Heart right ventricle (tissue), 16 donors: ENCODE measurements around the gene TCF12. TPM values are rescaled to one million over a fixed set of nuclear protein-coding genes. Genes with fewer than 3 reads are reported as not detected.

Experiments used
- ATAC-seq, 8 donors: fragments of 200-7000 bp; cut with Tn5 transposase; one replicate each; pipeline ENCODE4 v1.9.1; 2020; ENCODE audit warnings: mild to moderate bottlenecking in 8 of 8, moderate library complexity in 8 of 8, moderate number of reproducible peaks in 1 of 8
- DNase-seq, 2 donors: peaks; one replicate each; pipeline ENCODE4 v3.0.0-alpha.2; 2020
- H3K27ac ChIP-seq, 10 donors: fragments of 200-600 bp; sonication (generic) in 2 of 10; one replicate each; pipeline versions ENCODE4 v1.5.0 to v1.8.0; 2020 to 2022; ENCODE audit warnings: mild to moderate bottlenecking in 3 of 10
- H3K27me3 ChIP-seq, 7 donors: fragments of 200-600 bp; one replicate each; pipeline ENCODE4 v1.8.0; 2021 to 2022; ENCODE audit warnings: mild to moderate bottlenecking in 2 of 7
- H3K36me3 ChIP-seq, 9 donors: fragments of 200-600 bp; sonication (generic) in 1 of 9; one replicate each; pipeline versions ENCODE4 v1.5.0 to v1.8.0; 2020 to 2022; ENCODE audit warnings: mild to moderate bottlenecking in 2 of 9
- H3K4me1 ChIP-seq, 9 donors: fragments of 200-600 bp; sonication (generic) in 1 of 9; one replicate each; pipeline versions ENCODE4 v1.5.0 to v1.8.0; 2020 to 2022; ENCODE audit warnings: mild to moderate bottlenecking in 4 of 9
- H3K4me3 ChIP-seq, 10 donors: fragments of 200-600 bp; sonication (generic) in 2 of 10; one replicate each; pipeline versions ENCODE4 v1.5.0 to v1.8.0; 2020 to 2022; ENCODE audit warnings: mild to moderate bottlenecking in 7 of 10, moderate library complexity in 2 of 10
- H3K9me3 ChIP-seq, 11 donors: fragments of 200-600 bp in 10 of 11; sonication (generic) in 2 of 11; one replicate each; pipeline versions ENCODE4 v1.5.0 to v1.8.0; 2013 to 2022; ENCODE audit warnings: mild to moderate bottlenecking in 2 of 11, control low read depth in 1 of 11, moderate library complexity in 1 of 11
- CTCF ChIP-seq, 9 donors: fragments of 200-600 bp; sonication (generic) in 2 of 9; IDR thresholded peaks; one replicate each; pipeline versions ENCODE4 v1.5.0 to v1.8.0; 2021 to 2022; ENCODE audit warnings: antibody characterized with exemption in 9 of 9, mild to moderate bottlenecking in 5 of 9, moderate library complexity in 1 of 9
- whole genome bisulfite sequencing, 2 donors: extraction: QIAGEN DNeasy Blood & Tissue Kit; methylation state at CpG; one replicate each; pipeline ENCODE4 v1.1.7; 2013; ENCODE audit warnings: inconsistent platforms in 1 of 2; 5-methylcytosine and 5-hydroxymethylcytosine counted together
- intact Hi-C, 10 donors: fragments of 100-400 bp; cut with DNase I; formaldehyde crosslinking; loops; one replicate each; pipeline versions ENCODE4 v1.11.1 to v1.14.2; 2022
- polyA plus RNA-seq, 2 donors: library from polyadenylated mRNA; stranded (reverse); fragments of 200-250 nt; gene quantifications; one replicate each; pipeline ENCODE4 v1.2.3, GENCODE V29; 2013
- total RNA-seq, 10 donors: library from RNA; stranded (reverse); fragmentation: NEBNext Ultra II Directional in 3 of 10; extraction: Animal tissue kit (Norgen Biotek cat#: 25700) in 3 of 10; gene quantifications; one replicate each; pipeline versions ENCODE4 v1.2.1 to v1.2.4, GENCODE V29; 2021 to 2023
- donor health status: Arrhythmogenic right ventricular cardiomyopathy.
- donor health status: ischemic (EF 13 %, LVEDD 7.1; RV severe dilation, severe dysfunction).
- donor health status: healthy with polysubstance abuse.
- donor health status: DM: no; HTN: yes; CAD: no.
- donor health status: DM: no; HTN: no; CAD: no.
- donor health status: ischemic (EF 25% LVEDD 6.9; RV normal size, moderate dysfunction).
- donor health status: ischemic (EF 25% LVEDD 5.7; RV mildly dilated, moderate dysfunction).
- donor health status: healthy.
- donor health status: DM: yes; HTN: yes; CAD: no.
- donor health status: Ischemic cardiomyopathy.
- donor health status: ischemic (EF 35%, LVEDD 5.7; RV mildly dilated, moderate dysfunction).
- donor health status: nonischemic (EF 11% LVEDD 7.7; RV severe dilation, severe dysfunction).
- donor health status: DM: yes; HTN: yes; CAD: no.
- donor health status: PGD.
- donor health status: ischemic (EF 29% LVEDD 5.4; RV normal size, mild dysfunction).
- donor health status: nonischemic (EF 23%, LVEDD 6.1; RV moderate dilation, normal function).

TCF12 gene
- total and polyA plus RNA-seq, 12 donors = 8.7 to 55.7 (median 38.4) TPM

GRCh38 chr15:57213862-57214261, 295.4 kb downstream of the TCF12 start:
- Histone ChIP-seq H3K4me3 (no peak overlapping the region), H3K27ac (no peak overlapping the region), H3K36me3 (peaks cover 0 to under 1% (median 0%) of the 10 kb centered on the region in 9 donors), H3K27me3 (no peaks in the 10 kb centered on the region), H3K4me1 (peaks cover 3 to 56% (median 25%) of the 10 kb centered on the region in 9 donors), H3K9me3 (no peaks in the 10 kb centered on the region)
- ATAC-seq = peak; percentile 47 to 82 (median 76)
- TF ChIP-seq CTCF (IDR thresholded peaks at IDR 0.05) = peak; percentile 39 to 79 (median 62)
- intact Hi-C loops = loop anchor here (1.0 to 10.0 kb wide), 12 partner anchors 67 to 719 kb away; partner anchors contain the start of gene TCF12 (in 8 of the 10)
- DNase-seq = peak in 1 of 2 donors; percentile 9
- WGBS, 2 donors = 43 to 62% methylated on average over 4 of the region's 4 CpGs

DNA sequence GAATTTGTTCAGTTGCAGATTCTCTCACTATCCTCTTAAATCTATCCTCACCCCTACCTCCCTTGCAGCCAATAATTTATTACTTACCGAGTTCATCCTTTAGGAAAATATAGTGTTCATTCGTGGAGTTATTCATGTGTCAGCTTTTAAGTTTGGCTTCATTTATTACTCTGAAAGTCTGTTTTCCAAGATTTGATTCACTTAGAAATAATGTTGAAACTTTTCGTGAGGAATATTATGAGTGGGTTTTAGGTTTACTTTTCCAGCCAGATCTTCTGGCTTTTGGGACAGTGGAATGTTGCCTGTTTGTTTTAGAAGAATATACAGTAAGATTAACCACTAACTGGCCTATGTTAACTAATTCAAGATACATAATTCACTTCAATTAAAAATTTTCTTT, 296.9 kb downstream of the TCF12 start:
- no peak for TF ChIP-seq CTCF (IDR thresholded peaks at IDR 0.05)
- peaks cover 2 to 70% (median 39%) of the 10 kb centered on the region in 9 donors for H3K4me1 ChIP-seq
- no peaks in the 10 kb centered on the region for H3K9me3 ChIP-seq
- ATAC-seq = no peak
- intact Hi-C loops = loop anchor here in 9 of 10 donors (2.0 to 10.0 kb wide), 9 partner anchors 68 to 721 kb away; partner anchors contain the start of gene TCF12 (in 6 of the 9)
- peak overlapping the region in 4 of 10 donors; percentile 8 to 42 (median 28) for H3K27ac ChIP-seq
- H3K36me3 ChIP-seq = no peaks in the 10 kb centered on the region
- WGBS, 2 donors = 56 to 73% methylated on average over 3 of the region's 3 CpGs
- H3K4me3 ChIP-seq = no peak overlapping the region
- H3K27me3 ChIP-seq = no peaks in the 10 kb centered on the region
- DNase-seq = no peak

- peaks cover 0 to 76% (median 41%) of the 10 kb centered on the region in 9 donors for H3K4me1 ChIP-seq
- ATAC-seq = no peak
- H3K27ac ChIP-seq = peak overlapping the region in 7 of 10 donors; percentile 8 to 42 (median 17)
- H3K36me3 ChIP-seq = no peaks in the 10 kb centered on the region
- no peak overlapping the region for H3K4me3 ChIP-seq
- H3K27me3 ChIP-seq = no peaks in the 10 kb centered on the region
- H3K9me3 ChIP-seq = no peaks in the 10 kb centered on the region
- intact Hi-C loops = loop anchor here in 9 of 10 donors (2.0 to 10.0 kb wide), 9 partner anchors 69 to 721 kb away; partner anchors contain the start of gene TCF12 (in 6 of the 9)
- no peak for DNase-seq
- WGBS, 2 donors = 74 to 77% methylated on average over 3 of the region's 3 CpGs
- TF ChIP-seq CTCF (IDR thresholded peaks at IDR 0.05) = no peak
Observed at GRCh38 chr15:57215881-57216280, 297.4 kb downstream of the TCF12 start.

GRCh38 chr15:57216288-57216687, 297.8 kb downstream of the TCF12 start:
- ATAC-seq = peak in 6 of 8 donors; percentile 46 to 83 (median 53)
- no peak for DNase-seq
- Histone ChIP-seq H3K4me1 (peaks cover 0 to 77% (median 41%) of the 10 kb centered on the region in 9 donors), H3K27me3 (no peaks in the 10 kb centered on the region), H3K36me3 (no peaks in the 10 kb centered on the region), H3K27ac (peak overlapping the region in 6 of 10 donors; percentile 10 to 42 (median 26)), H3K4me3 (no peak overlapping the region), H3K9me3 (no peaks in the 10 kb centered on the region)
- WGBS, 2 donors = 22 to 25% methylated on average over 2 of the region's 2 CpGs
- intact Hi-C loops = loop anchor here in 9 of 10 donors (5.0 to 10.0 kb wide), 8 partner anchors 69 to 721 kb away; partner anchors contain the start of gene TCF12 (in 6 of the 9)
- no peak for TF ChIP-seq CTCF (IDR thresholded peaks at IDR 0.05)
